HepG2 (cell line): ENCODE data around the gene CAST. TPM values are rescaled to one million over a fixed set of nuclear protein-coding genes. Genes with fewer than 3 reads are reported as not detected.

Experiments
- ATAC-seq: fragments of 200-7000 bp; cut with Tn5 transposase; 3 replicates; pipeline ENCODE4 v1.9.1; 2020; ENCODE audit warnings: mild to moderate bottlenecking, moderate library complexity
- BruUV-seq: library from RNA; stranded (reverse); fragments of 400-500 nt; replicated peaks from 2 replicates; lab custom pipeline; 2021; lab: Mats Ljungman, UMichigan
- CTCF ChIA-PET: fragments of 300-600 bp; formaldehyde crosslinking; extraction: SDS; loops from one replicate; lab custom pipeline; 2021; ENCODE audit warnings: low total read pairs, inconsistent platforms, low intra/inter-chr PET ratio; lab: Yijun Ruan, JAX
- POLR2A ChIA-PET: fragments of 350-600 bp; sonication (Branson Sonifier 250); formaldehyde crosslinking; loops from one replicate; lab custom pipeline; 2020; ENCODE audit warnings: antibody characterized with exemption, inconsistent platforms; lab: Yijun Ruan, JAX
- DNase-seq: peaks from one replicate; pipeline ENCODE4 v3.0.0-alpha.2; 2015; ENCODE audit warnings: low spot score
- FAIRE-seq: peaks from 3 replicates; lab custom pipeline; 2011; peaks lifted over from hg19 to GRCh38; lab: Jason Lieb, UNC
- H2AFZ ChIP-seq: one replicate; pipeline ENCODE4 v1.6.1; 2011; ENCODE audit warnings: low read length, inconsistent platforms
- H3K27ac ChIP-seq: fragments of 300-600 bp; 3 replicates; pipeline ENCODE4 v1.8.0; 2011; ENCODE audit warnings: mixed run types, mild to moderate bottlenecking, mixed read lengths, low read length, inconsistent platforms; ENCODE audit not compliant: insufficient read depth; ENCODE audit errors: extremely low read length
- H3K27me3 ChIP-seq, 2 experiments: fragments of 200-600 bp in 1 of 2; 2 replicates in 1 of 2; 3 replicates in 1 of 2; pipeline versions ENCODE4 v1.6.0 to v1.8.0; 2011; ENCODE audit warnings: low read length in 2 of 2, mild to moderate bottlenecking in 2 of 2, moderate library complexity in 2 of 2, inconsistent platforms in 1 of 2; ENCODE audit not compliant: insufficient read depth in 2 of 2, control insufficient read depth in 1 of 2
- H3K36me3 ChIP-seq, 2 experiments: fragments of 200-600 bp in 1 of 2; replicated peaks in 1 of 2; 2 replicates in 1 of 2; 3 replicates in 1 of 2; pipeline versions ENCODE4 v1.5.1 to v1.8.0; 2011; ENCODE audit warnings: low read length in 2 of 2, inconsistent platforms in 1 of 2; ENCODE audit not compliant: insufficient read depth in 2 of 2, control insufficient read depth in 1 of 2
- H3K4me1 ChIP-seq: 2 replicates; pipeline ENCODE4 v1.5.1; 2012; ENCODE audit warnings: low read length, inconsistent platforms; ENCODE audit not compliant: insufficient read depth
- H3K4me2 ChIP-seq: 2 replicates; pipeline ENCODE4 v1.6.0; 2011; ENCODE audit warnings: low read depth, low read length, inconsistent platforms
- H3K4me3 ChIP-seq, 3 experiments: fragments of 200-600 bp in 1 of 3; sonication (generic), shearing (Covaris generic) in 1 of 3; replicated peaks in 1 of 3; 2 replicates each; pipeline ENCODE4 v1.5.1; 2011 to 2016; ENCODE audit warnings: low read length in 3 of 3, inconsistent platforms in 2 of 3, low read depth in 2 of 3, mild to moderate bottlenecking in 2 of 3, control low read depth in 1 of 3, mixed read lengths in 1 of 3; ENCODE audit not compliant: insufficient read depth in 1 of 3
- H3K79me2 ChIP-seq: one replicate; pipeline ENCODE4 v1.6.1; 2011; ENCODE audit warnings: low read length, inconsistent platforms; ENCODE audit not compliant: insufficient read depth
- H3K9ac ChIP-seq: 2 replicates; pipeline ENCODE4 v1.6.0; 2011; ENCODE audit warnings: mild to moderate bottlenecking, low read depth, low read length, inconsistent platforms; ENCODE audit not compliant: insufficient read depth
- H3K9me3 ChIP-seq: 2 replicates; pipeline ENCODE4 v1.5.1; 2012; ENCODE audit warnings: mild to moderate bottlenecking, low read length
- H4K20me1 ChIP-seq: 2 replicates; pipeline ENCODE4 v1.6.0; 2011; ENCODE audit warnings: inconsistent platforms, mild to moderate bottlenecking, low read length, moderate library complexity; ENCODE audit not compliant: insufficient read depth
- AGO2 ChIP-seq: fragments of 200-400 bp; formaldehyde crosslinking; optimal IDR thresholded peaks from 2 replicates; pipeline ENCODE3; 2017; ENCODE audit warnings: mild to moderate bottlenecking, low read depth, low read length, moderate library complexity
- FOSL2 ChIP-seq: sonication (generic); formaldehyde crosslinking; IDR thresholded peaks from 2 replicates; pipeline ENCODE4 v1.4.0; 2020; ENCODE audit warnings: missing genetic modification reagents
- FOXA3 ChIP-seq: IDR thresholded peaks from 2 replicates; pipeline ENCODE4 v1.6.1; 2016; ENCODE audit warnings: missing genetic modification reagents, missing compliant biosample characterization
- GABPA ChIP-seq, 2 experiments: IDR thresholded peaks; 2 replicates each; pipeline ENCODE4 v1.6.1; 2011 to 2016; ENCODE audit warnings: low read depth in 2 of 2, low read length in 1 of 2, missing biosample characterization in 1 of 2, missing genetic modification characterization in 1 of 2
- IRX3 ChIP-seq: sonication (generic); formaldehyde crosslinking; IDR thresholded peaks from 2 replicates; pipeline ENCODE4 v1.8.1; 2023; ENCODE audit warnings: mild to moderate bottlenecking, low read depth, missing genetic modification reagents, borderline replicate concordance
- KDM6A ChIP-seq: IDR thresholded peaks from 2 replicates; pipeline ENCODE4 v1.6.1; 2016; ENCODE audit warnings: low read depth
- SP140L ChIP-seq: sonication (generic); formaldehyde crosslinking; IDR thresholded peaks from 2 replicates; pipeline ENCODE4 v1.4.0; 2020; ENCODE audit warnings: missing genetic modification reagents, borderline replicate concordance
- ZNF263 ChIP-seq: sonication (generic); formaldehyde crosslinking; IDR thresholded peaks from 2 replicates; pipeline ENCODE4 v1.4.0; 2020; ENCODE audit warnings: missing genetic modification reagents
- ZNF317 ChIP-seq: sonication (generic); formaldehyde crosslinking; IDR thresholded peaks from 2 replicates; pipeline ENCODE4 v1.5.0; 2020; ENCODE audit warnings: mild to moderate bottlenecking, missing genetic modification reagents
- ZNF333 ChIP-seq: sonication (generic); formaldehyde crosslinking; IDR thresholded peaks from 2 replicates; pipeline ENCODE4 v1.4.0; 2020; ENCODE audit warnings: mild to moderate bottlenecking, missing genetic modification reagents, borderline replicate concordance
- ZNF678 ChIP-seq: sonication (generic); formaldehyde crosslinking; IDR thresholded peaks from 2 replicates; pipeline ENCODE4 v1.4.0; 2020; ENCODE audit warnings: mild to moderate bottlenecking, missing genetic modification reagents
- ZNF782 ChIP-seq: sonication (generic); formaldehyde crosslinking; IDR thresholded peaks from 2 replicates; pipeline ENCODE4 v1.4.0; 2020; ENCODE audit warnings: missing genetic modification reagents, mild to moderate bottlenecking, borderline replicate concordance
- WGBS: methylation state at CpG from one replicate; pipeline ENCODE4 v1.1.6; 2017; ENCODE audit warnings: low lambda C conversion rate; 5-methylcytosine and 5-hydroxymethylcytosine counted together
- in situ Hi-C: cut with HindIII; loops from 2 replicates; pipeline ENCODE4 v1.10.0; 2017; ENCODE audit warnings: low pct_unique_long_range_greater_than_20kb; ENCODE audit not compliant: extremely low pct_ligation_motif_present
- intact Hi-C: fragments of 100-400 bp; cut with micrococcal nuclease; formaldehyde crosslinking; loops from one replicate; pipeline ENCODE4 v1.10.0; 2022; ENCODE audit not compliant: unreplicated experiment
- polyA plus RNA-seq, 8 experiments: library from polyadenylated mRNA; depleted of rRNA in 3 of 8; stranded (reverse) in 7 of 8; unstranded in 1 of 8; fragments of >200 nt; fragmentation: Illumina TruSeq in 4 of 8; extraction: Trizol in 4 of 8; gene quantifications; 2 replicates each; pipeline versions ENCODE4 v1.2.1 to v1.2.3, GENCODE V29; 2011 to 2016; ENCODE audit warnings: low read depth in 4 of 8, missing spikeins in 1 of 8, mixed read lengths in 1 of 8; ENCODE audit not compliant: insufficient read depth in 1 of 8
- total RNA-seq, 5 experiments: library from RNA; depleted of rRNA; stranded (reverse); fragments of >200 nt; fragmentation: Illumina TruSeq; extraction: Trizol; gene quantifications; 2 replicates each; pipeline ENCODE4 v1.2.3, GENCODE V29; 2016; ENCODE audit warnings: low read depth in 1 of 5
- TF ChIP-seq, protein P1 (sequence below): sonication (generic); formaldehyde crosslinking; IDR thresholded peaks from 2 replicates; pipeline ENCODE4 v1.8.1; 2023; ENCODE audit warnings: mild to moderate bottlenecking, moderate library complexity, missing genetic modification reagents
- TF ChIP-seq, protein P2 (sequence below): sonication (generic); formaldehyde crosslinking; IDR thresholded peaks from 2 replicates; pipeline ENCODE4 v1.9.0; 2021; ENCODE audit warnings: missing genetic modification reagents, borderline replicate concordance
- TF ChIP-seq, protein P3 (sequence below): sonication (generic); formaldehyde crosslinking; conservative IDR thresholded peaks from 2 replicates; pipeline ENCODE4 v1.4.0; 2020; ENCODE audit warnings: mild to moderate bottlenecking, missing genetic modification reagents, moderate library complexity
- TF ChIP-seq, protein P4 (sequence below): sonication (generic); formaldehyde crosslinking; IDR thresholded peaks from 2 replicates; pipeline ENCODE4 v1.5.0; 2020; ENCODE audit warnings: mild to moderate bottlenecking, missing genetic modification reagents

CAST gene
- total and polyA plus RNA-seq, 2 of the 13 experiments (the other 11 are each of a cell fraction or from before 2014, with no cell fraction given) = 42.1 to 67.6 TPM

DNA sequence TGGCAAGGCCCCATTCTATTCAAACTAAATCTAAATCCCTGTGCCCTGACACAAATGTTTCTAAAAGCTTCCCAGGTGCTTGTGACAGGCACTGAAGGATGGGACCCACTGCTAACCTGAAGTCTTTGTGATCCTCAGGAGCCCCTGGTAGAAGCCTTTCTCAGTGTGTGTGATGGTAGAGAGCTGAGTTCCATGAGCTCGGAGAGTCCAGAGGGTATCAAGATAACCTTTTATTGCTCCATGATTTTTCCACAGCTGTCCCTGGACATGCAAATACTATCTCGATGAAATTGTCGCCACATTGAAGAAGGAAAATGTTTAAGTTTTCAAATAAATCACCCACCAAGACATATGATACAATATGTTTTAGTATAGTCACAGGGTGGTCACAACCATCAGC is 7.7 kb downstream of the CAST start:
- Histone ChIP-seq H3K4me2 (no peak overlapping the region), H3K27me3 (no peaks in the 10 kb centered on the region), H3K27ac (no peak overlapping the region), H3K9ac (no peak overlapping the region), H3K4me3 (no peak overlapping the region), H2AFZ (no peak overlapping the region), H4K20me1 (no peaks in the 10 kb centered on the region), H3K4me1 (peaks cover 26% of the 10 kb centered on the region), H3K9me3 (no peaks in the 10 kb centered on the region), H3K36me3 (no peaks in the 10 kb centered on the region), H3K79me2 (no peaks in the 10 kb centered on the region)
- in situ Hi-C loops = no loop called here
- ATAC-seq (no peak), FAIRE-seq (no peak), DNase-seq (no peak)
- BruUV-seq = no TSS peak
- 94% methylated on average over 3 of the region's 3 CpGs for WGBS
- ChIA-PET POLR2A (no interaction called here), CTCF (no interaction called here)
- intact Hi-C loops = loop anchor here (10.0 kb wide), 1 partner anchor 325 kb away; no protein-coding TSS in a partner anchor
- no peak for TF ChIP-seq AGO2
- TF ChIP-seq FOXA3 (CRISPR knock-in tag) = no peak
- TF ChIP-seq, protein P1, sequence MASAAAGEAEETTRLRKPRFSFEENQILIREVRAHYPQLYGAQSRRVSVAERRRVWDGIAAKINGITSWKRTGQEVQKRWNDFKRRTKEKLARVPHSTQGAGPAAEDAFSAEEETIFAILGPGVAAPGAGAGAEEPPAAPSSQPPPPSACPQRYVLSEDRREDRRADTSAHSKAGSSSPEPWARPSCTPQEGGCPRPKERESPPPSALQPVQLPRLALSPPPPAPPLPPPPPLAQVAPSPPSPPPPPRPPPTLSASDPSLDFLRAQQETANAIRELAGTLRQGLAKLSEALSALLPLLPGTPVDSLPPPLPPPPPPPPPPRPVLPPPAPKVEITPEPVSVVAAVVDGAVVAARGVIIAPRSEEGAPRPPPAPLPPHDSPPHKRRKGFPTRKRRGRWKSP (CRISPR knock-in tag) = no peak
- TF ChIP-seq SP140L (CRISPR knock-in tag) = no peak
- no peak for TF ChIP-seq ZNF678 (CRISPR knock-in tag)
- no peak for TF ChIP-seq ZNF263 (CRISPR knock-in tag)
- TF ChIP-seq, protein P2, sequence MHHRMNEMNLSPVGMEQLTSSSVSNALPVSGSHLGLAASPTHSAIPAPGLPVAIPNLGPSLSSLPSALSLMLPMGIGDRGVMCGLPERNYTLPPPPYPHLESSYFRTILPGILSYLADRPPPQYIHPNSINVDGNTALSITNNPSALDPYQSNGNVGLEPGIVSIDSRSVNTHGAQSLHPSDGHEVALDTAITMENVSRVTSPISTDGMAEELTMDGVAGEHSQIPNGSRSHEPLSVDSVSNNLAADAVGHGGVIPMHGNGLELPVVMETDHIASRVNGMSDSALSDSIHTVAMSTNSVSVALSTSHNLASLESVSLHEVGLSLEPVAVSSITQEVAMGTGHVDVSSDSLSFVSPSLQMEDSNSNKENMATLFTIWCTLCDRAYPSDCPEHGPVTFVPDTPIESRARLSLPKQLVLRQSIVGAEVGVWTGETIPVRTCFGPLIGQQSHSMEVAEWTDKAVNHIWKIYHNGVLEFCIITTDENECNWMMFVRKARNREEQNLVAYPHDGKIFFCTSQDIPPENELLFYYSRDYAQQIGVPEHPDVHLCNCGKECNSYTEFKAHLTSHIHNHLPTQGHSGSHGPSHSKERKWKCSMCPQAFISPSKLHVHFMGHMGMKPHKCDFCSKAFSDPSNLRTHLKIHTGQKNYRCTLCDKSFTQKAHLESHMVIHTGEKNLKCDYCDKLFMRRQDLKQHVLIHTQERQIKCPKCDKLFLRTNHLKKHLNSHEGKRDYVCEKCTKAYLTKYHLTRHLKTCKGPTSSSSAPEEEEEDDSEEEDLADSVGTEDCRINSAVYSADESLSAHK (CRISPR knock-in tag) = no peak
- no peak for TF ChIP-seq ZNF317 (CRISPR knock-in tag)
- no peak for TF ChIP-seq GABPA (IDR thresholded peaks at IDR 0.05; ENCODE audit: low read depth, low read length)
- no peak for TF ChIP-seq GABPA (CRISPR knock-in tag; IDR thresholded peaks at IDR 0.05; ENCODE audit: low read depth)
- TF ChIP-seq, protein P3, sequence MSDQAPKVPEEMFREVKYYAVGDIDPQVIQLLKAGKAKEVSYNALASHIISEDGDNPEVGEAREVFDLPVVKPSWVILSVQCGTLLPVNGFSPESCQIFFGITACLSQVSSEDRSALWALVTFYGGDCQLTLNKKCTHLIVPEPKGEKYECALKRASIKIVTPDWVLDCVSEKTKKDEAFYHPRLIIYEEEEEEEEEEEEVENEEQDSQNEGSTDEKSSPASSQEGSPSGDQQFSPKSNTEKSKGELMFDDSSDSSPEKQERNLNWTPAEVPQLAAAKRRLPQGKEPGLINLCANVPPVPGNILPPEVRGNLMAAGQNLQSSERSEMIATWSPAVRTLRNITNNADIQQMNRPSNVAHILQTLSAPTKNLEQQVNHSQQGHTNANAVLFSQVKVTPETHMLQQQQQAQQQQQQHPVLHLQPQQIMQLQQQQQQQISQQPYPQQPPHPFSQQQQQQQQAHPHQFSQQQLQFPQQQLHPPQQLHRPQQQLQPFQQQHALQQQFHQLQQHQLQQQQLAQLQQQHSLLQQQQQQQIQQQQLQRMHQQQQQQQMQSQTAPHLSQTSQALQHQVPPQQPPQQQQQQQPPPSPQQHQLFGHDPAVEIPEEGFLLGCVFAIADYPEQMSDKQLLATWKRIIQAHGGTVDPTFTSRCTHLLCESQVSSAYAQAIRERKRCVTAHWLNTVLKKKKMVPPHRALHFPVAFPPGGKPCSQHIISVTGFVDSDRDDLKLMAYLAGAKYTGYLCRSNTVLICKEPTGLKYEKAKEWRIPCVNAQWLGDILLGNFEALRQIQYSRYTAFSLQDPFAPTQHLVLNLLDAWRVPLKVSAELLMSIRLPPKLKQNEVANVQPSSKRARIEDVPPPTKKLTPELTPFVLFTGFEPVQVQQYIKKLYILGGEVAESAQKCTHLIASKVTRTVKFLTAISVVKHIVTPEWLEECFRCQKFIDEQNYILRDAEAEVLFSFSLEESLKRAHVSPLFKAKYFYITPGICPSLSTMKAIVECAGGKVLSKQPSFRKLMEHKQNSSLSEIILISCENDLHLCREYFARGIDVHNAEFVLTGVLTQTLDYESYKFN (CRISPR knock-in tag) = no peak
- TF ChIP-seq ZNF782 (CRISPR knock-in tag) = no peak
- TF ChIP-seq, protein P4, sequence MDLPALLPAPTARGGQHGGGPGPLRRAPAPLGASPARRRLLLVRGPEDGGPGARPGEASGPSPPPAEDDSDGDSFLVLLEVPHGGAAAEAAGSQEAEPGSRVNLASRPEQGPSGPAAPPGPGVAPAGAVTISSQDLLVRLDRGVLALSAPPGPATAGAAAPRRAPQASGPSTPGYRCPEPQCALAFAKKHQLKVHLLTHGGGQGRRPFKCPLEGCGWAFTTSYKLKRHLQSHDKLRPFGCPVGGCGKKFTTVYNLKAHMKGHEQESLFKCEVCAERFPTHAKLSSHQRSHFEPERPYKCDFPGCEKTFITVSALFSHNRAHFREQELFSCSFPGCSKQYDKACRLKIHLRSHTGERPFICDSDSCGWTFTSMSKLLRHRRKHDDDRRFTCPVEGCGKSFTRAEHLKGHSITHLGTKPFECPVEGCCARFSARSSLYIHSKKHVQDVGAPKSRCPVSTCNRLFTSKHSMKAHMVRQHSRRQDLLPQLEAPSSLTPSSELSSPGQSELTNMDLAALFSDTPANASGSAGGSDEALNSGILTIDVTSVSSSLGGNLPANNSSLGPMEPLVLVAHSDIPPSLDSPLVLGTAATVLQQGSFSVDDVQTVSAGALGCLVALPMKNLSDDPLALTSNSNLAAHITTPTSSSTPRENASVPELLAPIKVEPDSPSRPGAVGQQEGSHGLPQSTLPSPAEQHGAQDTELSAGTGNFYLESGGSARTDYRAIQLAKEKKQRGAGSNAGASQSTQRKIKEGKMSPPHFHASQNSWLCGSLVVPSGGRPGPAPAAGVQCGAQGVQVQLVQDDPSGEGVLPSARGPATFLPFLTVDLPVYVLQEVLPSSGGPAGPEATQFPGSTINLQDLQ (CRISPR knock-in tag) = no peak
- no peak for TF ChIP-seq KDM6A (CRISPR knock-in tag)
- no peak for TF ChIP-seq ZNF333 (CRISPR knock-in tag)
- TF ChIP-seq IRX3 (CRISPR knock-in tag) = no peak
- no peak for TF ChIP-seq FOSL2 (CRISPR knock-in tag)
